PC-9 (cell line): ENCODE measurements around the gene OR5H2. TPM values are rescaled to one million over a fixed set of nuclear protein-coding genes. Genes with fewer than 3 reads are reported as not detected.

Source experiments
- BruUV-seq: library from RNA; stranded (reverse); fragments of 400-500 nt; replicated peaks from 2 replicates; lab custom pipeline; 2021; lab: Mats Ljungman, UMichigan
- CTCF ChIA-PET: fragments of 300-600 bp; sonication (Branson Sonifier 250); formaldehyde crosslinking; loops from one replicate; lab custom pipeline; 2022; ENCODE audit warnings: antibody characterized with exemption; lab: Charles Lee
- POLR2A ChIA-PET: fragments of 300-600 bp; sonication (Branson Sonifier 250); formaldehyde crosslinking; loops from one replicate; lab custom pipeline; 2022; ENCODE audit warnings: antibody characterized with exemption; ENCODE audit not compliant: unreplicated experiment; lab: Charles Lee
- DNase-seq, 2 experiments: peaks; one replicate each; pipeline versions ENCODE4 v3.0.0 to v3.0.0-alpha.2; 2015 to 2022; ENCODE audit warnings: mixed read lengths in 1 of 2
- H2AFZ ChIP-seq: fragments of 200-600 bp; sonication (generic); 2 replicates; pipeline ENCODE4 v1.8.1; 2017; ENCODE audit warnings: antibody characterized with exemption
- H3F3A ChIP-seq: fragments of 200-600 bp; sonication (generic); 2 replicates; pipeline ENCODE4 v1.8.1; 2017; ENCODE audit warnings: antibody characterized with exemption, mild to moderate bottlenecking, low read depth; ENCODE audit not compliant: insufficient read depth
- H3K27ac ChIP-seq: fragments of 200-600 bp; sonication (generic); 2 replicates; pipeline ENCODE4 v1.6.1; 2016; ENCODE audit warnings: mixed run types
- H3K27me3 ChIP-seq: fragments of 200-600 bp; sonication (generic); 2 replicates; pipeline ENCODE4 v1.6.1; 2016; ENCODE audit warnings: low read depth, mixed run types; ENCODE audit not compliant: insufficient read depth
- H3K36me3 ChIP-seq: fragments of 200-600 bp; sonication (generic); 2 replicates; pipeline ENCODE4 v1.6.1; 2016; ENCODE audit warnings: low read depth, mixed run types
- H3K4me1 ChIP-seq: fragments of 200-600 bp; sonication (generic); replicated peaks from 2 replicates; pipeline ENCODE4 v1.6.1; 2016; ENCODE audit warnings: mixed run types; ENCODE audit not compliant: insufficient read depth
- H3K4me2 ChIP-seq: fragments of 200-600 bp; sonication (generic); 2 replicates; pipeline ENCODE4 v1.6.1; 2017; ENCODE audit warnings: mixed run types
- H3K4me3 ChIP-seq: fragments of 200-600 bp; sonication (generic); 2 replicates; pipeline ENCODE4 v1.6.1; 2016; ENCODE audit warnings: mixed run types
- H3K79me2 ChIP-seq: fragments of 200-600 bp; sonication (generic); 2 replicates; pipeline ENCODE4 v1.6.1; 2017; ENCODE audit warnings: low read depth, mixed run types
- H3K9me2 ChIP-seq: fragments of 200-600 bp; sonication (generic); 2 replicates; pipeline ENCODE4 v1.8.1; 2017; ENCODE audit warnings: mild to moderate bottlenecking; ENCODE audit not compliant: insufficient read depth
- H3K9me3 ChIP-seq: fragments of 200-600 bp; sonication (generic); 2 replicates; pipeline ENCODE4 v1.8.1; 2016; ENCODE audit warnings: low read depth; ENCODE audit not compliant: insufficient read depth
- H4K20me1 ChIP-seq: fragments of 200-600 bp; sonication (generic); 2 replicates; pipeline ENCODE4 v1.8.1; 2017; ENCODE audit not compliant: insufficient read depth
- CTCF ChIP-seq: fragments of 200-600 bp; sonication (generic); conservative IDR thresholded peaks from 2 replicates; pipeline ENCODE4 v1.6.1; 2017; ENCODE audit warnings: mixed run types, antibody characterized with exemption, mild to moderate bottlenecking, moderate library complexity
- EZH2 ChIP-seq: fragments of 200-600 bp; sonication (generic); IDR thresholded peaks from 2 replicates; pipeline ENCODE4 v1.8.0; 2017; ENCODE audit warnings: antibody characterized with exemption, low read depth
- intact Hi-C: fragments of 100-400 bp; cut with micrococcal nuclease; formaldehyde crosslinking; loops from one replicate; pipeline ENCODE4 v1.10.0; 2022; ENCODE audit not compliant: unreplicated experiment
- total RNA-seq: library from RNA; stranded (reverse); gene quantifications from 2 replicates; pipeline ENCODE4 v1.2.3, GENCODE V29; 2021

OR5H2 gene
- total RNA-seq, 1 experiment from 2014 or later: not detected

- no peaks in the 10 kb centered on the region for H3K4me1 ChIP-seq
- TF ChIP-seq CTCF (peak; percentile 63), EZH2 (no peak)
- ChIA-PET CTCF (no interaction called here), POLR2A (interaction anchor here (0.7 kb wide), 1 partner anchor 13 kb away, joined by 3 read pairs; no protein-coding TSS in a partner anchor)
- H3K4me2 ChIP-seq: no peak overlapping the region
- H3K36me3 ChIP-seq: no peaks in the 10 kb centered on the region
- H3K9me3 ChIP-seq: no peaks in the 10 kb centered on the region
- H3K27me3 ChIP-seq: no peaks in the 10 kb centered on the region
- no peaks in the 10 kb centered on the region for H3F3A ChIP-seq
- no peak for DNase-seq
- BruUV-seq: no TSS peak
- H3K27ac ChIP-seq: no peak overlapping the region
- intact Hi-C loops: loop anchor here (10.0 kb wide), 1 partner anchor 145 kb away; no protein-coding TSS in a partner anchor
- H3K9me2 ChIP-seq: no peaks in the 10 kb centered on the region
- no peaks in the 10 kb centered on the region for H4K20me1 ChIP-seq
- H2AFZ ChIP-seq: no peak overlapping the region
- H3K79me2 ChIP-seq: no peaks in the 10 kb centered on the region
- no peak overlapping the region for H3K4me3 ChIP-seq
Measured at GRCh38 chr3:98259707-98260106, 22.6 kb upstream of the OR5H2 start.

DNA sequence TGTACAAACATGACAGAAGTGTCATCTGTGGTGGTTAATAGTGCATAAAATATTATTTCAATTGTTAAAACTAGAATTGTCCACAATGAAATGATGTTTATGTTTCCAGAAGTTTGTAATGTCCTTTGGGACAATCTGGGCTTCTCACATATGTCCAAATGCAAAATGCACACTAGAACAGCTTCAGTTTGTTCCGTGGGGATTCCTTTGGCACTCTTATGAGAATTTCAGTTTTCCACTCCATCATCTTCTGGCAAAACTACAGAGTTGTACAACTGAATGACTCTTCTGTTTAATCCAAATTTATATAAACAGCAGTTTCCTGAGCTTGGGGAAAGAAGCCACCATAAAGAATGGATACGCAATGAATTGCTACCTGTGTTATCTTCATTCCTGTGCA lies 20.3 kb upstream of the OR5H2 start:
- H2AFZ ChIP-seq: no peak overlapping the region
- H3K27me3 ChIP-seq: no peaks in the 10 kb centered on the region
- intact Hi-C loops: loop anchor here (10.0 kb wide), 1 partner anchor 147 kb away; no protein-coding TSS in a partner anchor
- H3K79me2 ChIP-seq: no peaks in the 10 kb centered on the region
- ChIA-PET CTCF (no interaction called here), POLR2A (no interaction called here)
- no TSS peak for BruUV-seq
- no peaks in the 10 kb centered on the region for H4K20me1 ChIP-seq
- no peak overlapping the region for H3K27ac ChIP-seq
- no peaks in the 10 kb centered on the region for H3K9me3 ChIP-seq
- no peak overlapping the region for H3K4me3 ChIP-seq
- no peak overlapping the region for H3K4me2 ChIP-seq
- no peaks in the 10 kb centered on the region for H3F3A ChIP-seq
- no peaks in the 10 kb centered on the region for H3K9me2 ChIP-seq
- no peaks in the 10 kb centered on the region for H3K36me3 ChIP-seq
- no peaks in the 10 kb centered on the region for H3K4me1 ChIP-seq
- no peak for DNase-seq
- TF ChIP-seq EZH2 (no peak), CTCF (no peak)

DNA sequence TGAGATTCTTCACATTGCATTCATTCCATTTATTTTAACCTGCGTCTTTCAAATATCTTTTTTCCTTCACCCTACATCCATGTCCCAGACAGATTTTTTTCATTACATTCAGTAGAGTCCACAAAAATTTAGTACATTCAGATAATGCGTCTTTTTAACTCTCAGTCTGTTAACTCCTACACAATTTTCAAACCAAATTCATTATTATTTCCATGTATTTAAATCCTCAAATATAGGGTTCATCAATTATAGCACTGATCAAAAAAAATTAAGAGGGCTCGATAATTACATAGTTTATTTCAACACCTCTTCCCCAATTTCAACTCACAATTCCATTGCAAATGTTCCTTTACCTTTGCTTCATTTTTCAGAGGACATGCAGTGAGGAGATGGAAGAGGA lies 18.4 kb upstream of the OR5H2 start, which contains the start of gene OR5H6:
Gene OR5H6, plus strand, starts transcription at position 301 of the 400 bp plus-strand sequence. Its CDS starts 89 bp downstream, at position 390.
- Histone ChIP-seq H3K27ac (no peak within 1 kb of the TSS), H3K36me3 (no peaks in the 10 kb centered on the region), H3K9me3 (no peaks in the 10 kb centered on the region), H3K4me1 (no peaks in the 10 kb centered on the region), H3K4me2 (no peak within 1 kb of the TSS), H3K79me2 (no peaks in the 10 kb centered on the region), H3K4me3 (no peak within 1 kb of the TSS), H4K20me1 (no peaks in the 10 kb centered on the region), H2AFZ (no peak within 1 kb of the TSS; the same call in 1 of the 2 replicates), H3F3A (no peaks in the 10 kb centered on the region), H3K27me3 (no peaks in the 10 kb centered on the region), H3K9me2 (no peaks in the 10 kb centered on the region)
- intact Hi-C loops: loop anchor here (10.0 kb wide), 1 partner anchor 149 kb away; no protein-coding TSS in a partner anchor
- BruUV-seq: no TSS peak
- CTCF ChIA-PET: no interaction called here
- POLR2A ChIA-PET: no interaction called here
- DNase-seq: no peak
- no peak for TF ChIP-seq CTCF
